IPS DF 4.7 (cell line): Measurements from ENCODE around the gene TMEM247.
A peak's percentile ranks its signal among the peaks of the same experiment; 100 is the strongest.
"Not testable (repeated sequence)": the region's sequence is repeated elsewhere in the genome, so short reads cannot be mapped to it uniquely, and the experiment has no call there.

Experiments
- DNase-seq: peaks from one replicate; pipeline ENCODE4 v3.0.0-alpha.2; 2013; ENCODE audit warnings: low spot score; ENCODE audit errors: extremely low read depth

Gene TMEM247

GRCh38 chr2:46458763-46459500 is 20.4 kb upstream of the TMEM247 start:
- no peak for DNase-seq

- DNase-seq, result no peak
These were observed 19.7 kb upstream of the TMEM247 start for GRCh38 chr2:46459694-46460093.

DNA sequence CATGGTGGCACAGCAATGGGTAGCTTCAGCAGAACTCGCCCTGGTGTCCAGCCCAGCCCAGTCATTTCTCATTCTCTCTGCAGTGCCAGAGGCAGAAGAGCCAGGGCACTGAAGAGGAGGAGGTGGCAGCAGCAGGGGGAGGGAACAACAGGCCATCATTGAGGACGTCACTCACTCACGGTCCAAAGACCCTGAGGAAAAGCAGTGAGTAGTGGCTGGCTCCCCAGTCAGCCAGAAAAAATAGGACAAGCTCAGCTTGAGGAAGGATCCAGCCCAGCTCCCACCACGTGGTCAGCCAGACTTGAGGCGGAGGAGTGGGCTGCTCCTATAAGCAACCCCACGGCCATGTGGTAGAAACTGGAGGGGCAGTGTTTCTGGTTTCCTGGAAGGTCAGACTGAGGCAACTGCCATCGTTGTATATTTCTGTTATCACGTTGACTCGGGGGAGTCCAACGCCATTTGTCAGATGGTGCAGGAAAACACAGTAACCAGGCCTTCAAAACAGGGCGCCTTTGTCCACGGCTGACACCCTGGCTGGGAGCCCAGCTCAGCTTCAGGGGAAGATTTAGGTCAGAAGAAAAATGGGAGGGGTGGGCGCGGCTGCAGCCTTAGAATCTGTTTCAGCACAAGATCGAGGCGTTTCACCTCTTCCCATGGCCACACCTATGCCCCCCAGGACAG is 19.0 kb upstream of the TMEM247 start:
- DNase-seq, result no peak

DNA sequence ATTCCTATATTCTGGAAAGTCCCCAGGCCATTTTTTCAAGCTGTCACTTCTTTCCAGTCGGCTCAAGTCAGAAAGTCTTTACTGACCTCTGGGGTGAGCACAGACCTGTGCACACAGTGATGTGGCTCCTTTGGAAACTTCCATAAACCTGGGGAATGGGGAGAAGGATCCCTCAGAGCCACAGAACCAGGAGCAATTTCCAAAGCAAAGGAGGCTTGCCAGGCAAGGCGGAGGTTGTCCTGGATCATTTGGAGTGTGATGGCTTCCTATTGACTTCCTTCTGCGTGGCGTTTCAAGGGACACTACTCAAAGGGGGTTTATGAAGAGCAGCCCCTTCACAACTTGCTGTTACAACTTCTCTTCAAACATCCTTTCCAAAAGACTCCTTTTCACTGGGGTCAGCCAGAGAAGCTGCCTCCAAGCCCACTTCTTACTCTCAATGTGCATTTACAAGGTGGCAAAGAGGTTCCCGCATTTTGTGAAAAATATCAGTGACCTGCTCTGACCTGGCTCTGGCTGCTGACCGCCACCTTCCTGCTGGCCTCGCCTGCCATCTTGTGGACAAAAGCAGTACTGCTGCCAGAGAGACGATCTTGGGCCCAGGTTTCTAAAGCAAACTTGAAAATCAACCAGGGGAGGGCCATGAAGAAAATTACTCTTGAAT is 18.2 kb upstream of the TMEM247 start:
- DNase-seq, result peak; percentile 19

DNA sequence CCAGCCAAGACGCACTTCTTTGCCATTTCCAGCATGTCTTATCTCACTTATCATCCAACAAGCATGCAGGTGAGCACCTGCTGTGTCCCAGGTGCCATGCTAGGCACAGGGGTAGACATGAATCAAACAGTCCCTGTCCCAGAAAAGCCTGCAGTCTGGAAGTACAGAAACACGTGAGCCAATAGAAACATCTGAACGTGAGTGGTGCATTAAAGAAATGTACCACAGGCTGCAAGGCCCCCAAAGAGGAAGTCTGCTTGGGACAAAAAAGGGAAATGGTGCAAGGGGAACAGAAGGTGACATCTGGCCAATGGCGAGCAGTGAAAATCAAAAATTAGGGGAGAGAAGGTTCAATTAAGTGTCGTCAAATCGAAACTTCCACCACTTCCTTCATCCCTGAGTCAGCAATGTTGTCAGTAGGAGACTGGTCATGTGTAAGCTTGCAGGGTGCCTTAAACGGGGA is 17.6 kb upstream of the TMEM247 start:
- DNase-seq, result no peak

DNA sequence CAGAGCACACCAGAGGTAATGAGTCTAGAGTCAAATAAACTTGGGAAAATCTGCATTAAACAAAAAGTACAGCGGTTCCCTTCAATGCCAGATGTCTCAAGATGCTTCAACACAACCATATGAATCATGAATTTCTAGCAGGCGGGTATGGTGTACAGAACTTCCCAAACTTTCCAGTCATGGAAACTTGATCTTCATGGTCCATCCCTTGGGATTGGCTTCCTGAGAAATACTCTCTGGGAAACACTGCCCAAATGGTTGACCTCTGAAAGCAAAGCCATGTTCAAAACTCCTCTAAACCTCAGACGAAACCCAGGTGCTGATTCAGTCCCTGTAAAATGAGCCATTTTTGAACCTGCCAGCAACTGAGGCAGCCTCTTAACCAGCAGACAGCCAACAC is 16.4 kb upstream of the TMEM247 start:
- no peak for DNase-seq

DNA sequence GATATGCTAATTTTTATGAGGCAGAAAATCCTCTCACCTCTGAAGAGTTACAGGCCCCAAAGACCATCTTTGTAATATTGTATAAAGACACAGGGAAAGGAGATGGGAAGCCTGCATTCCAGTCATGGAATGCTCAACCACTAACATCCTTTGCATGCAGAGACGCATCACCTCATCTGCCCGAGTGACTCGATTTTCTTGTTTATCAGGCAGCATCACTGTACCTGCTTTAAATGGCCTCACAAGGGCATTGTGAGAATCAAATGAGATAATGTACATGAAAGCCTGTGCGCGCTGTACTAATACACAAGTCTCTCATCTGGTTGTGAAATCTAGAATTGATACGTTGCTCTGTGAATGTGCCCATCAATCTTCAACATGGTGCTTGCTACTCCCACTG is 10.2 kb upstream of the TMEM247 start:
- no peak for DNase-seq

DNA sequence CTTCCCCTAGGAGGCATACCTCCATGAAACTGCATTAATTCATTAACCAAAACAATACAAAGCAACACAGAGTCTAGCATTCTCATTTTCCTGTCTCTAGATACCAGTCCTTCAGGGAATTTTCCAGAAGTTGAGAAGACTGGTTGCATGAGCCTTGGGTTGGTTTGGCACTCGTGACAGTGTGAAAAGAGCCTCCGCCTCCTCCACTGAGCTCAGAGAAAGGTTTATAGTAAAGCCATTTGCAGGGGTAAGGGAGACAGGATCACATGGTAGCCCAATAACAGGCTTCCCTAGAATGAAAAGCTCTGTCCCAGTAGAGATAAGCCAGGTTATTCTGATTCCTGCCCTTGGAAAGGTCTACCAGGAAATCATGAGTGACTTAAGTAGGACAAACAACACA is 9.7 kb upstream of the TMEM247 start:
- DNase-seq, result no peak

DNA sequence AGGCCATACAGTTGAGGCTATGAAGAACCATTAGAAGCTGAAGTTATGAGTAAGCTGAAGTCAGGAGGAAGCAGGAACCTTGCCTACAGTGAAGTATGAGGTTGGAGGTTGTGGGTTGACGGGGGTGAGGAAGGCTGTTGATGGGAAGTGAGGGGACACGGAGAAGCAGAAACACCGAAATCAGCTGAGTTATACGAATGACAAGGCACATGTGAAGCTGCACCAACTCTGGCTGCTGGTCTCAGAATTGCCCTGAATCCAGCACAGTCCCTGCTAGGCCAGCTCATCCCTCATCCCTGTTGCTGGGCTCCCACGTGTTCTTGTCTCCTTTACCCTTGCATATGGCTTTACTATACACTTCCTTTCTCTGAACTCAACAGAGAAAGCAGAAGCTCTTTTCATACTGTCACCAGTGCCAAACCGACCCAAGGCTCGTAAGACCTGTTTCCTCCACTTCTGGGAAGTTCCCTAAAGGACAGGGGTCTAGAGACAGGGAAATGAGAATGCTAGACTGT is 9.2 kb upstream of the TMEM247 start:
- no peak for DNase-seq

GRCh38 chr2:46471019-46471583 is 8.3 kb upstream of the TMEM247 start:
- DNase-seq, result no peak

GRCh38 chr2:46471697-46472096 is 7.7 kb upstream of the TMEM247 start:
- DNase-seq, result no peak

DNA sequence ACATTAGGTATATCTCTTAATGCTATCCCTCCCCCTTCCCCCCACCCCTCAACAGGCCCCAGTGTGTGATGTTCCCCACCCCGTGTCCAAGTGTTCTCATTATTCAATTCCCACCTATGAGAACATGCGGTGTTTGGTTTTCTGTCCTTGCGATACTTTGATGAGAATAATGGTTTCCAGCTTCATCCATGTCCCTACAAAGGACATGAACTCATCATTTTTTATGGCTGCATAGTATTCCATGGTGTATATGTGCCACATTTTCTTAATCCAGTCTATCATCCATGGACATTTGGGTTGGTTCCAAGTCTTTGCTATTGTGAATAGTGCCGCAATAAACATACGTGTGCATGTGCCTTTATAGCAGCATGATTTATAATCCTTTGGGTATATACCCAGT is 7.2 kb upstream of the TMEM247 start:
- not testable (repeated sequence) for DNase-seq

GRCh38 chr2:46477462-46477861 is 1.9 kb upstream of the TMEM247 start:
- DNase-seq, result not testable (repeated sequence)

DNA sequence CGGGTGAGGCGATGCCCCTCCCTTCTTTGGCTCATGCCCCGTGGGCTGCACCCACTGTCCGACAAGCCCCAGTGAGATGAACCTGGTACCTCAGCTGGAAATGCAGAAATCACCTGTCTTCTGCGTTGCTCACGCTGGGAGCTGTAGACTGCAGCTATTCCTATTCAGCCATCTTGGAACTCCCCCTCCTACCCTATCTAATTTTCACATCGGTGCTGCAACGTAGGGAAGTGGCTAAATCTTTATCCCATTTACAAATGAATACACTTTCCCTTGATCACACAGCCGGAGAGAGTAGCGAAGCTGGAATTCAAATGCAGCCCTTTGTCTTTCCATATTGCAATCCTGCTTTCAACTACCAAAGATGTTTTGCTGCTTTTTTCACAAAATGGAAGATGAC is 1.4 kb upstream of the TMEM247 start:
- DNase-seq, result no peak

- no peak for DNase-seq
These were observed 1.2 kb downstream of the TMEM247 start for GRCh38 chr2:46480562-46480961.

GRCh38 chr2:46481198-46482193 is 2.1 kb downstream of the TMEM247 start:
- DNase-seq, result no peak

DNA sequence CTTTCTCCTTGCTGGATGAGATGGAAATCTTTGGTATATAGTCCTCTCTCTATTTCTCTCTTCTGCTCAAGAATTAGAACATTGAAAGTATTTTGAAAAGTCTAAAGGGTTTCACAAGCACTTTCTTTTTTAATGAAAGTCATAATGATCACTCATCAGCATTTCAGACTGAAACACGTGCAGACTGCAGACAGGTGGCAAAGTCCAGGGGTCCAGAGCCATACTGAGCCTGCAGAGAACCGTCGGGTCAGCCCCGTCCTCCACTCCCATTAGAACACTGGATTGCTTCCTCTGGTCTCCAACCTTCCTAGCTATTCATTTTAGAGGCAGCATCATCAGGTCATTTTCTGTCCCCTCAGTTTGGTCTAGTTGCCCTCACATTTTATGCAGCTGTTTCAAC is 3.1 kb downstream of the TMEM247 start:
- DNase-seq, result no peak

GRCh38 chr2:46485002-46485401 is 5.6 kb downstream of the TMEM247 start:
- DNase-seq, result no peak

GRCh38 chr2:46486436-46486835 is 7.1 kb downstream of the TMEM247 start:
- DNase-seq, result no peak

DNA sequence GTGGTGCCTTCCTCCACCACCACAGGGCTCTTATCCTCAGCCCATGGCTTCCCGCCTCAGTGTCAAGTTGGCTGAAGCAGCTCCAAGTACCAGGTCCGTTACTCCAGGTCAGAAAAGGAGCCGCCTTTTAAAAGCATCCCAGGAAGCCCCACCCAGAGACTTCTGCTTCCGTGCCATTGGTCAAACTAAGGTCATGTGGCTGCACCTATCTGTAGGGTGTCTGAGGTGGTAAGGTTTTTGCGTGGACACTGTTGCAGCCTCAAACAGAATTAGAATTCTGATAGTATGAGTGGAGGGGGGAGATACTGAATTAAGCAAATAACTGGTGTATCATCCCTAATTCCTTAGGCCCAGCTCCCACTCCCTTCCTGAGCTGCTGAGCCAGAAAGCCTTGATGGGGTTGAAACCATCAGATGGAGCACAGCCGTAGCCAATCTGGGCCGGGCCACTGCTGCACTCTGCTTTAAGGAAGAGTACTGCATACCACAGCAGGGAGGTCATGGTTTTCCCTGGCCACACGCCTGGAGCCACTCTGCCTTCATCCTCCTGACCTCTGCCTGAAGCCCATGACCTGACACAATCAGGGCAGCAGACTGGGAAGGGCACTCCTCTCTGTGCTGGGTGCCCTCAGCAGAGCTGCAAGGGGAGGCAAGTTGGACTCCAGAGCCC is 8.4 kb downstream of the TMEM247 start:
- DNase-seq, result no peak
